Muscle layer of duodenum (tissue), 2 donors: ENCODE measurements around the gene CCDC92B.

Experiments
- H3K27ac ChIP-seq: one replicate; pipeline ENCODE4 v1.7.0; 2013; ENCODE audit warnings: mild to moderate bottlenecking, low read length
- H3K27me3 ChIP-seq: one replicate; pipeline ENCODE4 v1.7.0; 2013; ENCODE audit warnings: low read depth, mild to moderate bottlenecking, control low read depth, low read length
- H3K36me3 ChIP-seq, 2 donors: one replicate each; pipeline ENCODE4 v1.7.0; 2013; ENCODE audit warnings: low read length in 2 of 2, control low read depth in 1 of 2, mild to moderate bottlenecking in 1 of 2; ENCODE audit not compliant: insufficient read depth in 2 of 2, control insufficient read depth in 1 of 2
- H3K4me1 ChIP-seq, 2 donors: one replicate each; pipeline ENCODE4 v1.7.0; 2013; ENCODE audit warnings: low read length in 2 of 2, mild to moderate bottlenecking in 2 of 2, control low read depth in 1 of 2, moderate library complexity in 1 of 2; ENCODE audit not compliant: insufficient read depth in 2 of 2, control insufficient read depth in 1 of 2
- H3K4me3 ChIP-seq, 2 donors: one replicate each; pipeline ENCODE4 v1.7.0; 2013; ENCODE audit warnings: low read length in 2 of 2, low read depth in 1 of 2, mild to moderate bottlenecking in 1 of 2
- H3K9me3 ChIP-seq, 2 donors: one replicate each; pipeline ENCODE4 v1.7.0; 2013; ENCODE audit warnings: low read length in 2 of 2, control low read depth in 1 of 2, mild to moderate bottlenecking in 1 of 2; ENCODE audit not compliant: control insufficient read depth in 1 of 2
- donor health status: healthy.

CCDC92B gene

DNA sequence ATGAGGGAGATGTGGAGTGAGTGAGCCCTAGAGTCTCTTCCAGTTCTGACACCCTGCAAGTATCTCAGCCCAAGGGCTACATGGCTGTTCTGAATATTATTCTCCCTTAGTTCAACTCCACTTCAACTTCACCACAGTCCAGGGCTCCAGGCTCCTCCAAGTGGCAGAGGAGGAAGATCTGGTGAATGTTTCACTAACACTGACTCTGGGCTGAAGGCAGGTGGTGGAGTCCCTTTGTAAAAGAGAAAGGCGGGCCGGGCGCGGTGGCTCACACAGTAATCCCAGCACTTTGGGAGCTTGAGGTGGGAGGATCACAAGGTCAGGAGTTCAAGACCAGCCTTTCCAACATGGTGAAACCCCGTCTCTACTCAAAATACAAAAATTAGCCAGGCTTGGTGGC lies 13.6 kb downstream of the CCDC92B start:
- H3K36me3 ChIP-seq, result no peaks in the 10 kb centered on the region
- H3K4me3 ChIP-seq, result no peak overlapping the region
- no peaks in the 10 kb centered on the region for H3K27me3 ChIP-seq
- no peak overlapping the region for H3K27ac ChIP-seq
- H3K9me3 ChIP-seq, result no peaks in the 10 kb centered on the region
- H3K4me1 ChIP-seq, result no peaks in the 10 kb centered on the region

DNA sequence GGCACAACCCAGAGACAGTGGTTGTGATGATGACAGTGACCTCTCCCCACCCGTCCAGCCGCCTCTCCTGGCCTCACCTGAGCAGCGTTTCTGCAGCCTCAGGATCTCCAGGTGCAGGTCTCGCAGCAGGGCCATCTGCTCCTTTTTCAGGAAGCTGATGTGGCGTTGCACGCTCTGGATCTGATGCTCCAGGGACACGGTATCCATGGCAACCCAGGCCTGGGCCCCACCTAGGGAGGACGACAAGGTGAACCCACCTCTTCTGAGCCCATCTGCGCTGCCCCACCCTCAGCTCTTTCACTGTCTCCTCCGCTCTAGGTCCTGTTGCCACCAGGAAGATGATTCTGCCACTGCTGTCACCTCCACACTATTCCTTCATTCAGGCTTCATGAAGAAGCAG lies 14.5 kb downstream of the CCDC92B start:
- Histone ChIP-seq H3K4me3 (no peak overlapping the region), H3K27ac (no peak overlapping the region), H3K27me3 (no peaks in the 10 kb centered on the region), H3K4me1 (no peaks in the 10 kb centered on the region), H3K9me3 (no peaks in the 10 kb centered on the region), H3K36me3 (no peaks in the 10 kb centered on the region)

DNA sequence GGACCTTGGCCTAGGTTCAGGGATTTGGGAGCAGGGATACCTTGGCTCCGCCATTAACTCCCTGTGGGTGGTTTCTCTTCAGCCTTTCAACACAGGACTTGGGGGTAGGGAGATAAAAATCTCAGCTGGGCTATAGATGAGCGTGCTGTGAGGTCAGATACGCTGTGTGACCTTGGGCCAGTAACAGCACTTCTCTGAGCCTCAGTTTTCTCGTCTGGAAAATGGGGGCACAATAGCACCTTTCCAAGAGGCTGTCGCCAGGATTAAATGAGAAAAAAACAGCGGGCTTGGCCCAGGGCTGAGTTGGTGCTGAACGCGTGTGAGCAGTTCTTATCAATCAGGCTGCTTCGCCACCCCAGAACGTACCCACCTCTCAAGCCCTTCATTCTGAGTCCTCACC lies 17.6 kb downstream of the CCDC92B start:
- Histone ChIP-seq H3K27me3 (no peaks in the 10 kb centered on the region), H3K4me1 (no peaks in the 10 kb centered on the region), H3K9me3 (no peaks in the 10 kb centered on the region), H3K27ac (no peak overlapping the region), H3K36me3 (no peaks in the 10 kb centered on the region), H3K4me3 (no peak overlapping the region)

DNA sequence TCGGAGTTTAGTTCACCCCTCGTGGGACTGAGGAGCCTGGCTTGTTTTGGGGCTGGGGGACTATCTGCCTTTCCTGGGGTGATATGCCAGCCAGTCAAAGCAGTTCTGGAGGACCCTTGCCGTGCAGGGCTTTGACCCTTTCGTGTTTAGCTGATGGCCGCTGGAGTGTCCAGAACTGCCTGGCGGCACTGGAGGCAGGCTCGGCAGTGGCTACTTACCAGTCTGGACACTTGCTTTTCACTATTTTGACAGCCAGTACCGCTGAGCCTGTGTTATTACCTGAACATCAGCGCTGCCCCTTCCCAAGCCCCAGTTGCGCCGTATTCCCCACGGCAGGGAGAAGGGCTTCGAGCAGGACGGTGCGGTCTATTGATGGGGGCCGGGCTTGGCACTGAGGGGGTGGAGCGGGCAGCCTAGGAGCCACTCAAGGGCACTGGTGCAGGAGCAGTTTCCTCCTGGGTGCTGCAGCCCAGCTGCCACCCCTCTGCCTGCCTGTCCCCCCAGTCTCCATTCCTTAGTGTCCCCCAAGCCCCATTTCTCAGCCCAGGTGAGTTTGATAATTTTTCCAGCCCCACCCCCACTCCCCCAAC lies 18.6 kb downstream of the CCDC92B start:
- no peaks in the 10 kb centered on the region for H3K27me3 ChIP-seq
- H3K4me1 ChIP-seq, result no peaks in the 10 kb centered on the region
- no peak overlapping the region for H3K4me3 ChIP-seq
- H3K36me3 ChIP-seq, result no peaks in the 10 kb centered on the region
- H3K27ac ChIP-seq, result no peak overlapping the region
- H3K9me3 ChIP-seq, result no peaks in the 10 kb centered on the region

DNA sequence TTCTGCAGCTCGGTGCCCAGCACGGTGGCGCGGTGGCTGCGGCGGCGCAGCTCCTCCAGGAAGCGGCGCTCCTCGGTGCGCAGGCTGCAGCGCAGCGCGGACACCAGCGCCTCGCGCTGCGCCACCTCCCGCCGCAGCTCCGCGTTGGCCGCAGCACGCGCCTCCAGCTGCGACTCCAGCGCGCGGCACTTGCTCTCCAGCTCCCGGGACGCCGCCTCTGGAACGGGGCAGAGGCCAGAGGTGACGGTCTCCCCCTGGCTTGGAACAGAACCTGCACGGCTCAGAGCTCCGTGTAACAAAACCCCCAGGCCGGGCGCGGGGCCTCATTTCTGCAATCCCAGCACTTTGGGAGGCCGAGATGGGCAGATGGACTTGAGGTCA lies 24.7 kb downstream of the CCDC92B start:
- Histone ChIP-seq H3K9me3 (no peaks in the 10 kb centered on the region), H3K4me3 (peak overlapping the region in 1 of 2 donors; percentile 47), H3K36me3 (no peaks in the 10 kb centered on the region), H3K4me1 (peaks cover 0 to 3% of the 10 kb centered on the region in 2 donors), H3K27ac (no peak overlapping the region), H3K27me3 (peaks cover 6% of the 10 kb centered on the region)

DNA sequence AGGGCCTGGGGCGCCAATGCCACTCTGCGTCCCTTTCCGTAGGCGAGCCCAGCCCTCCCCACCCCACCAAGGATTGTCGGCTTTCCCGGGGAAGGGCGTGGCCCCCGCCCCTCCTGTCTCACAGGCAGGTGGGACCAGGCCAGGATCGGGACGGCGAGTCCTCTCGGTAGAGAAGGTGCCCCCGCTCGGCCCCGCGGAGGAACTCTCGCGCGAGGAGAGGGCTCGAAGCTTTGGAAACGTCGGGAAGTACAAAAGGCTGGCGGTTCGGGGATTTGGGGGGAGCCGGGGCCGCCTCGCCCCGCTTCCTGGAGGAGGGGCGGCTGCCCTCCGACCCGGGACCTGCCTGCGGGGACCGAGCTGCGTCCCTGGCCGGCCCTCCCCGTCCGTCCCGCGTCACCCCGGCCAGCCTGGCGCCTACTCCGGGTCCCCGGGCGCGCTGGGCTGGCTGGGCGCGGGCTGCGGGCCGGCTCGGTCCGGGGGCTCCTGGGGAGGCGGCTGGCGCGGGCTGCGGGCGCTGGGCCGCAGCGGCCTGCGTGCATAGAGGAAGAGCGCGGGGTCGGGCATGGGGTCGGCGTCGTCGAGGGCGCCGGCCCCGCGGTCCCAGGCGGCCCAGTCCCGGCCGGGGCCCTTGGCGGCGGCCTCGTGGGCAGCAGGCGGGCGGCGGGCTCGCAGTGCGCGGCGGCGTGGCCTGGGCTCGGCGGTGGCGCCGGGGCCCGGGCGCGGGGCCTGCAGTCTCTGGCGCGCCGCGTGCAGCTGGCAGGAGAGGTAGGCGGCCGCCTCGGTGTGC lies 25.3 kb downstream of the CCDC92B start:
- Histone ChIP-seq H3K4me3 (peak overlapping the region in 1 of 2 donors; percentile 47), H3K4me1 (peaks cover 0 to 3% of the 10 kb centered on the region in 2 donors), H3K27ac (no peak overlapping the region), H3K36me3 (no peaks in the 10 kb centered on the region), H3K9me3 (no peaks in the 10 kb centered on the region), H3K27me3 (peaks cover 6% of the 10 kb centered on the region)

DNA sequence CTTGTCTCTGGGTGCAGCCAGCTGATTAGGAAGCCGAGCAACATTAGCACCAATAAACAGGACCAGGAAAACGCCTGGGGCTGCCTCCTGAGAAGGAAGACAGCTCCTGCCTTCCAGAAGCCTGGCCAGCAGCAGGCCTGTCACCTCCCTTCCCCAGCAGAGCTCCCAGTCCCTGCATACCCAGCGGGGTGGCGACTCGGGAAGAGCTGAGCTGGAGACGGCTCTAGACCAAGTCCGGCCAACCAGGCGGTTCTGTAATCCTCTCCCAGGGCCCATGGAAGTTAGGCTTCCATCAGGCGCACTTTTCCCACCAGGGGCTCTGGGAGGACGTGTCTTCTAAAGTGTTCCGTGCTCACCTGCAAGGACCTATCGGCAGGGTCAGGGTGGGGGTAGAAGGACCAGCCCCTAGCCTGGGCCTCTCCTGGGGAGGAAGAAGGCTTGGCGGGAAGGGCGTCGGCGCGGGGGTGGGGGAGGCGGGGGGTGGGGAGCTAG lies 25.9 kb downstream of the CCDC92B start:
- Histone ChIP-seq H3K27me3 (peaks cover 6% of the 10 kb centered on the region), H3K4me3 (peak overlapping the region in 1 of 2 donors; percentile 40), H3K27ac (no peak overlapping the region), H3K36me3 (no peaks in the 10 kb centered on the region), H3K9me3 (no peaks in the 10 kb centered on the region), H3K4me1 (peaks cover 0 to 3% of the 10 kb centered on the region in 2 donors)

DNA sequence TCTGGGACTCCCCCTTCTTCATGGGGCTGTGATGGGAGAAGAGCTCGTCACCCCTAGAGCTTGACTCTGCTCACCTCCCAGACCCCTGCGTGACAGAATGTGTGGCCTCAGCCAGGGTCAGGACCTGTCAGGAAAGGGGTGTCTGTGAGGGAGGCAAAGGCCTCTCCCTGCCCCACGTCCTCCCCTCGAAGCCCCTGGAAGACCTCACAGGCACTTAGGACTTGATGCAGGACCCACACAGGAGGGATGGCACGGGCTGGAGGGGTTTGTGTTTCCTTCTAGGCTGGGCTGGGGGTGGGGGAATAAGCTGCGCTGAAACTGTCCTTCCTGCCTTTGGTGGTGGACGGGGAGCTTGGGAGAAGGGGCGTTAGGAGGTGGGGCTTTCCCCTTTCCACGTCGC lies 26.8 kb downstream of the CCDC92B start:
- peaks cover 6% of the 10 kb centered on the region for H3K27me3 ChIP-seq
- H3K9me3 ChIP-seq, result no peaks in the 10 kb centered on the region
- H3K4me3 ChIP-seq, result no peak overlapping the region
- H3K36me3 ChIP-seq, result no peaks in the 10 kb centered on the region
- H3K4me1 ChIP-seq, result peaks cover 0 to 3% of the 10 kb centered on the region in 2 donors
- no peak overlapping the region for H3K27ac ChIP-seq

DNA sequence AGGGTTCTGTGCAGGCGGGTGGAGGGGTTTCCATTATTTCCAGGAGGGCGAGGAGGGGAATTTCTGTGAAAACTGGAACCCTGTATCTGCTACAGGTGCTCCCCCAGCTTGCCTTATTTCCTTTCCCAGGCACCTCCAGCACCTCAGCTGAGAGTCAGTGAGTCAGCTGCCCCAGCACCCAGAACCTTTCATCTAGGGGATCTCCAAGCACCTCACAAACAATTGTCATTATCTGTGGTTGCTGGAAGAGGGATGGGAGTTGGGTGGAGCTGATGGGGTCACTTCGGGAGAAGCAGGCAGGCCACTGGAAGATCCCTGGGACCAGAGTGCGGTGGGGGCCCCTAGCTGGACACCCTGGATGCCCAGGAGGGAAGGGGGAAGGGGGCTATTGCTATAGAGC lies 27.8 kb downstream of the CCDC92B start:
- H3K4me3 ChIP-seq, result no peak overlapping the region
- H3K27me3 ChIP-seq, result peaks cover 6% of the 10 kb centered on the region
- H3K36me3 ChIP-seq, result no peaks in the 10 kb centered on the region
- no peak overlapping the region for H3K27ac ChIP-seq
- peaks cover 0 to 3% of the 10 kb centered on the region in 2 donors for H3K4me1 ChIP-seq
- H3K9me3 ChIP-seq, result no peaks in the 10 kb centered on the region

DNA sequence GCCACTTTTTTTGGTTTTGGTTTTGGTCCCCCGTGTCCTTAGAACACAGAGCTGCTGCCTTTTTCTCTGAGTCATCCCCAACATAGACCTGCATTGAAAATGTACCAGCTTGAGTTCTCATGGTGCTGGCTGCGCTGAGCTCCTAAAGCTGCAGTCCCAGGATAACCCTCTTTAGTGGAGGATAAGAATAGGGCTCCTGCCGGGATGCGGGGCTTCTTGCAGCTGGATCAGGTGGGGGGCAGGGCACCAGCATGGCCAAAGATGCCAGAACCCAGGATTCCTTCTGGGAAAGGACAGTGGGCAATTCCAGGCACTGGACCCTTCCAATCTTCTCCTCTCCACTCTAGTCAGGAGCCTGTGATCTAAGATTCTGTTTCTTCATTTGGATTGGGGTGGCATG lies 29.6 kb downstream of the CCDC92B start:
- Histone ChIP-seq H3K9me3 (no peaks in the 10 kb centered on the region), H3K4me1 (peaks cover 0 to 3% of the 10 kb centered on the region in 2 donors), H3K4me3 (no peak overlapping the region), H3K27ac (no peak overlapping the region), H3K27me3 (no peaks in the 10 kb centered on the region), H3K36me3 (no peaks in the 10 kb centered on the region)

DNA sequence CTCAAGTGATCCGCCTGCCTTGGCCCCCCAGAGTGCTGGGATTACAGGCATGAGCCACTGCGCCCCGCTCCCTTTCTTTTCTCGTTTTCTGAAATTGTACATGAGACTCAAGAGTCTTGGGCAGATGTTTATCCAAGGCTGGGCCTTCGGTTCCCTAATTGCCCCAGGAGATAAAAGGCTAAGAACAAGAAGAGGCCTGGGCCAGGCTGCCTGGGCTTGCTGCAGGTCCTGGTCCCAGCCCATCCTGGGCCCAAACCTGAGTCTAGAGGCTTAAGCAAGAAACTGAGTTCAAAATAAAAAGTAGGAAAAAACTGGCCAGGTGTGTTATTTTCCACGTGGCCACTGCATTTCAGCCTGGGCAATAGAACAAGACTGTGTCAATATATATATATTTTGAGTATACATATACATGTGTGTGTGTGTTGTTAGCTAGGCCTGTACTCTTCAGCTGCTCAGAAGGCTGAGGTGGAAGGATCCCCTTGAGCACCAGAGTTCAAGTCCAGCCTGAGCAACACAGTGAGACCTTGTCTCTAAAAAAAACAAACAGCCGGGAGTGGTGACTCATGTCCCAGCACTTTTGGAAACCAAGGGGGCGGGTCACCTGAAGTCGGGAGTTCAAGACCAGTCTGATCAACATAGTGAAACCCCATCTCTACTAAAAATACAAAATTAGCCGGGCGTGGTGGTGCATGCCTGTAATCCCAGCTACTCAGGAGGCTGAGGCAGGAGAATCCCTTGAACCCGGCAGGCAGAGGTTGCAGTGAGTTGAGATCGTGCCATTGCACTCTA lies 31.1 kb downstream of the CCDC92B start:
- no peaks in the 10 kb centered on the region for H3K36me3 ChIP-seq
- H3K4me3 ChIP-seq, result no peak overlapping the region
- no peaks in the 10 kb centered on the region for H3K9me3 ChIP-seq
- no peak overlapping the region for H3K27ac ChIP-seq
- no peaks in the 10 kb centered on the region for H3K4me1 ChIP-seq
- no peaks in the 10 kb centered on the region for H3K27me3 ChIP-seq
